Activated naive CD4-positive, alpha-beta T cell treated with anti-CD3 and anti-CD28 coated beads, Interleukin-2, amount 10 ng/mL, durations not matched to agents 7 days and 5 days (primary cell): ENCODE data around the gene BAZ2A.
A peak's percentile ranks its signal among the peaks of the same experiment; 100 is the strongest.

ENCODE experiments used
- CTCF ChIA-PET: fragments of 350-600 bp; sonication (Branson Sonifier 250); formaldehyde crosslinking; loops from one replicate; lab custom pipeline; 2021; ENCODE audit warnings: antibody characterized with exemption; lab: Charles Lee
- DNase-seq: peaks from one replicate; pipeline ENCODE4 v3.0.0-alpha.2; 2020
- H3K27ac Mint-ChIP-seq: one replicate; pipeline ENCODE4 v1.8.0; 2021; ENCODE audit warnings: mild to moderate bottlenecking, moderate library complexity, mixed read lengths
- H3K27me3 Mint-ChIP-seq: one replicate; pipeline ENCODE4 v1.8.0; 2021; ENCODE audit warnings: mild to moderate bottlenecking, mixed read lengths
- H3K36me3 Mint-ChIP-seq: one replicate; pipeline ENCODE4 v1.8.0; 2021; ENCODE audit warnings: mixed read lengths
- H3K4me1 Mint-ChIP-seq: one replicate; pipeline ENCODE4 v1.8.0; 2021; ENCODE audit warnings: mixed read lengths
- H3K4me3 Mint-ChIP-seq: one replicate; pipeline ENCODE4 v1.8.0; 2021; ENCODE audit warnings: mild to moderate bottlenecking, moderate library complexity, mixed read lengths
- H3K9me3 Mint-ChIP-seq: one replicate; pipeline ENCODE4 v1.8.0; 2021; ENCODE audit warnings: mixed read lengths

The BAZ2A gene

DNA sequence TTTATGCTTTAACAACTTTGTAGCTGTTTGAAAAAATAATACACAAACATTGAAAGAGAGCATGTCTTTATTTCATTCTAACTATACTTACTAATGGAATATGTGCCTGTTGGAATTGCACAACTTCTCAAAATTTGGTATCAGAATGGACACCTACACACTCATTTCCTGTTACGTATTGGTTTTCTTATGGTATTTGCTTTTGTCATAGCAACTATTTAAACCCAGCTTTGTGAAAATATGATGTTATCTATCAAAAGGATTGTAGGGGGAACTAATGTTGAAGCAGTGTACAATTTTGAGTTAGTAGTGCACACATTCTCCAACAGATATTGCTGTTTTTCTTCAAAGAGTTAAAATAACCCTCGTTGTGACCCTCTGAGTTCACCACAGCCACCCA is 55.9 kb downstream of the BAZ2A start:
- no peak overlapping the region for H3K27ac Mint-ChIP-seq
- peaks cover 3% of the 10 kb centered on the region for H3K27me3 Mint-ChIP-seq
- no peak for DNase-seq
- CTCF ChIA-PET, result interaction anchor here (0.6 to 7.9 kb wide), 8 partner anchors 9 to 68 kb away, joined by 3 to 66 read pairs (median 4); partner anchors contain the start of gene RBMS2
- no peak overlapping the region for H3K4me3 Mint-ChIP-seq
- no peaks in the 10 kb centered on the region for H3K9me3 Mint-ChIP-seq
- peaks cover 19% of the 10 kb centered on the region for H3K4me1 Mint-ChIP-seq
- no peaks in the 10 kb centered on the region for H3K36me3 Mint-ChIP-seq

DNA sequence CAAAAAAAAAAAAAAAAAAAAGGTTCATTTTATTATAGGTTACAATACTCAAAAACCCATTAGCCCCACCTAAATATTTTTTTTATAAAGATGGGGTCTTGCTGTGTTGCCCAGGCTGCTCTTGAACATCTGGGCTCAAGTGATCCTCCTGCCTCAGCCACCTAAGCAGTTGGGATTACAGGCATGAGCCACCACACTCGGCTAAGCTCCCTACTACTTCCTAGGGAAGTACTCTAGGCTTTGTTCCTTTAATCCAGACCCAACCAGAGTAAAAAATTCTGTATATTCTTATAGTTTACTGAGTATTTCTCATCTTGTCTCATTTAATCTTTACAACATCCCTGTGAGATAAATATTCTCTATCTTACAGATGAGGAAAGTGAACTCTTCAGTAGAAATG is 57.8 kb downstream of the BAZ2A start:
- CTCF ChIA-PET, result interaction anchor here (0.9 to 7.9 kb wide), 2 partner anchors 51 to 59 kb away, joined by 3 to 66 read pairs; partner anchors contain the start of gene RBMS2
- no peaks in the 10 kb centered on the region for H3K9me3 Mint-ChIP-seq
- H3K36me3 Mint-ChIP-seq, result no peaks in the 10 kb centered on the region
- H3K27me3 Mint-ChIP-seq, result peaks cover 5% of the 10 kb centered on the region
- no peak for DNase-seq
- H3K27ac Mint-ChIP-seq, result no peak overlapping the region
- no peak overlapping the region for H3K4me3 Mint-ChIP-seq
- peaks cover 23% of the 10 kb centered on the region for H3K4me1 Mint-ChIP-seq

DNA sequence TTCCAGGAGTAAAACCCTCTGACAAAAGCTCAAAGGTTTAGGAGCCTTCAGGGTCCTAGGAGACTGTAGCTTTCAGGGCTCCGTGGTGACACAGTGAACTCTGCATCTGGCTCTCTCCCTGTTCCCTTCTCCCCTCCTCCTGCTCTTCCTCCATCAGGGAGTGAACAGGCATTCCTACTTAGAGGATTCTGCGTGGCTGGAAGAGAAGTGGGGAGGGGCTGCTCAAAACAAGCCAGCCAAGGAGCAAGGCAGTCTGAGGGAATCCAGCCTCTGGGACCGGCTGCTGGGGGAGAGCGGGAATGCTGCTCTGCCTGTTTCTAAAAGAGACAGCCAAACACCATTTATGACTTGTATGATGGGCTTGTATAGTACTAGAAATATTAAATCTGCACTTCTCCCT is 59.0 kb downstream of the BAZ2A start:
- Mint-ChIP-seq H3K27me3 (peaks cover 8% of the 10 kb centered on the region), H3K9me3 (no peaks in the 10 kb centered on the region), H3K36me3 (no peaks in the 10 kb centered on the region), H3K27ac (no peak overlapping the region), H3K4me1 (peaks cover 26% of the 10 kb centered on the region), H3K4me3 (no peak overlapping the region)
- no peak for DNase-seq
- CTCF ChIA-PET, result interaction anchor here (1.1 to 1.8 kb wide), 4 partner anchors 10 to 57 kb away, joined by 3 to 6 read pairs (median 4); no protein-coding TSS in a partner anchor

DNA sequence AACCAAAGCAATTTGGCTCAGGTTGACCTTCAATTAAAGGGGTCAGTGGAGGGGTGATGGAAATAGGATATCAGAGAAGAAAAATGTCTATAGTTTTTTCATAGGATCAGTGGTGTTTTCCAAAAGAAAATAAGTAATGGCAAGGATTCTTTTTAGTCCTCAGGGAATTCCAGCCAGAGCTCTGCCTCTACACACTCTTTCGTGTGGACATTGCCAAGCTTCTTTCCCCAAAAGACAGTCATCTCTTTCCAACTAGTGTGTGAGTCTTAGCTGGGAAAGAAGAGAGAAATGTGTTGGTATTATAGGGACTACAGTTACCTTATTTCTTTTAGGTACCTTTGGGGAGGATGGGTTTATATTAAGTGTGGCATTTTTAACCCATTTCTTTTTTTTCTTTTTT is 62.0 kb downstream of the BAZ2A start:
- no peaks in the 10 kb centered on the region for H3K36me3 Mint-ChIP-seq
- H3K9me3 Mint-ChIP-seq, result no peaks in the 10 kb centered on the region
- H3K4me3 Mint-ChIP-seq, result no peak overlapping the region
- H3K27me3 Mint-ChIP-seq, result peaks cover 12% of the 10 kb centered on the region
- no peak overlapping the region for H3K27ac Mint-ChIP-seq
- CTCF ChIA-PET, result interaction anchor here (1.3 to 2.1 kb wide), 3 partner anchors 11 to 68 kb away, joined by 3 to 6 read pairs (median 4); no protein-coding TSS in a partner anchor
- no peak for DNase-seq
- peaks cover 36% of the 10 kb centered on the region for H3K4me1 Mint-ChIP-seq

DNA sequence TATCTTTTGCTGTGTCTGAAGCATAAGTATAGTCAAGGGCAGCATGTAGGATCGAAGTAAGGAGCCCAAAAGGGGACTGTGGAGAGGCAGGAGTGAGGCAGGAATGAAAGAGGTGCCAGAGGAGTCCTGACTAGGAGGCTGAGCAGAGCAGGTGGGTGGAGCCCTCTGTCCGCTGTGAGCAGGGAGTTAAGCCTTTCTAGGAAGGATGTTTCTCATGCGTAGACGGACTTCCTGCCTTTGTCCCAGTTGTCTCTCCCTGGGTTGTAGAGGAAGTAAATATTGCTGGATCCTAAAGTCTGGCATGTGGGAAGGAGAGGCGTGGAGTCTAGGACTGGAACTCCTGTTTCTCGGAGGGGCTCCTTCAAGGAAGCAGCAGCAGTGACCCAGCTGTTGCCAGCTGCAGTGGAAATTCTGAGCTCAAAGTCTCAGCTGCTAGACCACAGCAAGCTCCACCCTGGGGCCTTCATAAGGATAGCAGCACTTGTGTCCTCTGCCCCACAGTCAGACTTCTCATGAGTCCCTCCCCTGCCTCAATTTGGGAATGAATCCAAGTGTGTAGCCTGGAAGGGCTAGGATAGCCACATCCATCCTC is 64.5 kb downstream of the BAZ2A start:
- H3K9me3 Mint-ChIP-seq, result no peaks in the 10 kb centered on the region
- H3K36me3 Mint-ChIP-seq, result no peaks in the 10 kb centered on the region
- H3K27ac Mint-ChIP-seq, result peak overlapping the region; percentile 53
- H3K4me1 Mint-ChIP-seq, result peaks cover 28% of the 10 kb centered on the region
- H3K27me3 Mint-ChIP-seq, result peaks cover 9% of the 10 kb centered on the region
- H3K4me3 Mint-ChIP-seq, result peak overlapping the region; percentile 6
- CTCF ChIA-PET, result interaction anchor here (0.6 to 1.2 kb wide), 2 partner anchors 9 to 52 kb away, joined by 3 to 6 read pairs; no protein-coding TSS in a partner anchor
- DNase-seq, result peak; percentile 46

DNA sequence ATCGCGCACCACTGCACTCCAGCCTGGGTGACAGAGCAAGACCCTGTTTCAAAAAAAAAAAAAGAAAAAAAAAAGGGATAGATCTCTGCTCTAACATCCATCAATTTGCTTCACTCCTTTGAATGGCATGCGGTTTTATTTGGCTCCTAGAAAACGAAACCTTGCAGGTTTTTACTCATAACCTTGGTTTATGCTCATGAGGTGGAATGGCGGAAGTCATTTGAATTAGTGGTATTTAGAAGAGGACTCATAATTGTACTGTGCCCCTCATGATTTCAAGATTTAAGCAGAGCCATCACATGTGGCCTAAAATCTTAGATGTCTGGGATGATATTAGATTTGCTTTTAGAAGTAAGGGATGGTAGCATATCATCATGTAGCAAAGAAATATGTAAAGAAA is 79.1 kb downstream of the BAZ2A start:
- no peak overlapping the region for H3K27ac Mint-ChIP-seq
- H3K36me3 Mint-ChIP-seq, result no peaks in the 10 kb centered on the region
- CTCF ChIA-PET, result no interaction called here
- H3K9me3 Mint-ChIP-seq, result no peaks in the 10 kb centered on the region
- no peaks in the 10 kb centered on the region for H3K27me3 Mint-ChIP-seq
- DNase-seq, result no peak
- no peak overlapping the region for H3K4me3 Mint-ChIP-seq
- H3K4me1 Mint-ChIP-seq, result no peaks in the 10 kb centered on the region

DNA sequence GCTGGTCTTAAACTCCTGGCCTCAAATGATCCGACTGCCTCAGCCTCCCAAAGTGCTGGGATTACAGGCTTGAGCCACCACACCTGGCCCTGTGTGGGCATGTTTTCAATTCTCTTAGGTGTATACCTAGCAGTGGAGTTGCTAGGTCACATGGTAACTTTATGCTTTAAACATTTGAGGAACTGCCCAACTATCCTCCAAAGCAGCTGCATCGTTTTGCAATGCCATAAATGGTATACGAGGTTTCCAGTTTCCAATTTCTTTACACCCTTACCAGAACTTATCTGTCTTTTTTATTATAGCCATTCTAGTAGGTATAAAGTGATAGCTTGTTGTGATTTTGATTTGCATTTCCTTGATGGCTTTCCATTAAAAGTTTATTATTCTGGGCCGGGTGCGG is 83.4 kb downstream of the BAZ2A start:
- Mint-ChIP-seq H3K9me3 (no peaks in the 10 kb centered on the region), H3K27ac (no peak overlapping the region), H3K27me3 (no peaks in the 10 kb centered on the region), H3K4me1 (no peaks in the 10 kb centered on the region), H3K36me3 (no peaks in the 10 kb centered on the region), H3K4me3 (no peak overlapping the region)
- CTCF ChIA-PET, result no interaction called here
- DNase-seq, result no peak
